ENCODE results near the gene ADGRD2. TPM values are rescaled to one million over a fixed set of nuclear protein-coding genes. Genes with fewer than 3 reads are reported as not detected.

Gene ADGRD2
- total RNA-seq, 1 experiment from 2014 or later = 1.5 TPM

DNA sequence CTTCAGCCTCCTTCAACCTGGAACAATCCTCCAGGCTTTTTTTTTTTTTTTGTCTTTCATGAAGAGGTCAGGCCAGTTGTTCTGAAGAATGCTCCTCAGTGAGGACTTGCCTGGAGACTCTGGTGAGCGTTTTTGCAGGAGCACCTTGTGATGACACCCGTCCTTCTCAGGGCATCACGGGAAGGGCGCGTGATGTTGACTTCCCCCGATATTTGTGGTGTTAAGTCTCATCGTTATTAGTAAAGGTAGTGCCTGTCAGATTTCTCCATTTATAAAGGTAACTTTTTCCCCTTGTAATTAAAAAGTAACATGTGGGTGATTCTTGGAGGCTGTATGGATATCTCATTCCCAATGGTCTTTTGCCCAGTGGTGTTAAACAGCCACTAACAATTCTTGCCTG is 23.9 kb upstream of the ADGRD2 start:
- H3K14ac ChIP-seq (ENCODE audit: insufficient read depth, low read length) = no peak overlapping the region
- Mint-ChIP-seq H3K4me3 (no peak overlapping the region), H3K27me3 (ENCODE audit: low read depth) (peaks cover 15% of the 10 kb centered on the region), H3K9me3 (peaks cover 0 to 2% of the 10 kb centered on the region in 2 experiments; a peak in 1 of 5 replicates), H3K4me1 (0 out of 4 replicates have a peak, but pooled peaks cover 0 to 6% of the 10 kb centered on the region in 2 experiments), H3K27ac (no peak overlapping the region), H3K36me3 (ENCODE audit: insufficient read depth in 1 of 3, low read depth in 3 of 3) (no peaks in the 10 kb centered on the region)
- no peaks in the 10 kb centered on the region for H3K23me2 ChIP-seq (ENCODE audit: insufficient read length, low read depth, low read length, poor library complexity, severe bottlenecking)
- no peak overlapping the region for H3K4me2 ChIP-seq (ENCODE audit: insufficient read depth, insufficient read length, low read length)
- no peak overlapping the region for H2BK20ac ChIP-seq (ENCODE audit: low read depth, low read length, poor library complexity, severe bottlenecking)
- H3K27me3 ChIP-seq (ENCODE audit: insufficient read depth, low read length) = no peaks in the 10 kb centered on the region
- H3K4me1 ChIP-seq (ENCODE audit: insufficient read depth, low read length) = no peaks in the 10 kb centered on the region
- H2BK120ac ChIP-seq (ENCODE audit: low read depth, low read length, poor library complexity, severe bottlenecking) = no peak overlapping the region
- H4K5ac ChIP-seq (ENCODE audit: insufficient read length, low read depth, low read length) = no peak overlapping the region
- no peak overlapping the region for H3T11ph ChIP-seq (ENCODE audit: low read length)
- no peak overlapping the region for H4K91ac ChIP-seq (ENCODE audit: insufficient read length, low read depth, low read length)
- H3K9ac ChIP-seq (ENCODE audit: extremely low read depth, insufficient read length, low read length) = no peak overlapping the region
- H2BK15ac ChIP-seq (ENCODE audit: low read depth, low read length) = no peak overlapping the region
- no peak overlapping the region for H4K8ac ChIP-seq (replicated peaks; ENCODE audit: insufficient read length, low read depth, low read length)
- H2AFZ ChIP-seq (ENCODE audit: low read length) = no peak overlapping the region
- no peak overlapping the region for H2BK12ac ChIP-seq (ENCODE audit: insufficient read length, low read depth, low read length)
- H3K79me1 ChIP-seq (ENCODE audit: insufficient read depth, low read depth, low read length, poor library complexity, severe bottlenecking) = no peaks in the 10 kb centered on the region
- no peak overlapping the region for H2AK5ac ChIP-seq (ENCODE audit: insufficient read length, low read length)
- no peak for DNase-seq
- no peak overlapping the region for H3K56ac ChIP-seq (ENCODE audit: insufficient read length, low read depth, low read length)
- H3K23ac ChIP-seq (ENCODE audit: insufficient read length, low read depth, low read length) = no peak overlapping the region
- no peaks in the 10 kb centered on the region for H3K9me3 ChIP-seq (ENCODE audit: control insufficient read depth, low read depth, low read length)
- H2BK5ac ChIP-seq (ENCODE audit: insufficient read length, low read length) = no peak overlapping the region
- TF ChIP-seq, protein P1, sequence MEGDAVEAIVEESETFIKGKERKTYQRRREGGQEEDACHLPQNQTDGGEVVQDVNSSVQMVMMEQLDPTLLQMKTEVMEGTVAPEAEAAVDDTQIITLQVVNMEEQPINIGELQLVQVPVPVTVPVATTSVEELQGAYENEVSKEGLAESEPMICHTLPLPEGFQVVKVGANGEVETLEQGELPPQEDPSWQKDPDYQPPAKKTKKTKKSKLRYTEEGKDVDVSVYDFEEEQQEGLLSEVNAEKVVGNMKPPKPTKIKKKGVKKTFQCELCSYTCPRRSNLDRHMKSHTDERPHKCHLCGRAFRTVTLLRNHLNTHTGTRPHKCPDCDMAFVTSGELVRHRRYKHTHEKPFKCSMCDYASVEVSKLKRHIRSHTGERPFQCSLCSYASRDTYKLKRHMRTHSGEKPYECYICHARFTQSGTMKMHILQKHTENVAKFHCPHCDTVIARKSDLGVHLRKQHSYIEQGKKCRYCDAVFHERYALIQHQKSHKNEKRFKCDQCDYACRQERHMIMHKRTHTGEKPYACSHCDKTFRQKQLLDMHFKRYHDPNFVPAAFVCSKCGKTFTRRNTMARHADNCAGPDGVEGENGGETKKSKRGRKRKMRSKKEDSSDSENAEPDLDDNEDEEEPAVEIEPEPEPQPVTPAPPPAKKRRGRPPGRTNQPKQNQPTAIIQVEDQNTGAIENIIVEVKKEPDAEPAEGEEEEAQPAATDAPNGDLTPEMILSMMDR (conservative IDR thresholded peaks at IDR 0.05) = no peak
- H3K4ac ChIP-seq (ENCODE audit: low read depth, low read length) = no peak overlapping the region
- no peaks in the 10 kb centered on the region for H4K20me1 ChIP-seq (ENCODE audit: control insufficient read depth, insufficient read depth, insufficient read length)
- H3K27ac ChIP-seq (ENCODE audit: insufficient read length, low read depth, low read length) = no peak overlapping the region
- no peaks in the 10 kb centered on the region for H3K79me2 ChIP-seq (ENCODE audit: insufficient read depth, low read length)
- WGBS (ENCODE audit: extremely low coverage, insufficient read length, low lambda C conversion rate) = no CpG with 5 or more reads among the region's 7 CpGs
- H3K18ac ChIP-seq (ENCODE audit: insufficient read length, low read depth, low read length) = no peak overlapping the region

All from H9 (cell line).